ENCODE data around the gene ZFP36L1.

DNA sequence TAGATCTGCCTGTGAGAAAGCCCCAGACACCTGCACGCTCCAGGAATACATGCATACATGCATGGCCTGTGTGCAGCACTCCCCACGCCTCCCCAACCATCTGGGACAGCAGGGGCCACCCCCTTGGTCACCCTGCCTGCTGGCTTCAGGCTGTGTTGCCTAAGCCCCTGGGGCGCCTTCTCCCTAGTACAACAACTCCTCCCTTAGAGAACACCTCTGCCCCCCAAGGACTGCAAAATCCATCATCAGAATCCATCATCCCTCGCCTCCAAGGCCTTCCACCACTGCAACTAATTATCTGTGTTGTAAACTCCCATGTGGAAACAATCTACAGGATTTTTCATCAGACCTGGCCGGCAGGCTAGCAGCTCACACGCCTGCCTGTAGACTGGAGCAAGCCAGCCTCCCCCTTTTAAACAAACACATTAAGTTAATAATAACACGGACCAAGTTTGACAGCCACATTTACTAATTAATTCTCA is 36.8 kb downstream of the ZFP36L1 start:
- TF ChIP-seq, protein P1, sequence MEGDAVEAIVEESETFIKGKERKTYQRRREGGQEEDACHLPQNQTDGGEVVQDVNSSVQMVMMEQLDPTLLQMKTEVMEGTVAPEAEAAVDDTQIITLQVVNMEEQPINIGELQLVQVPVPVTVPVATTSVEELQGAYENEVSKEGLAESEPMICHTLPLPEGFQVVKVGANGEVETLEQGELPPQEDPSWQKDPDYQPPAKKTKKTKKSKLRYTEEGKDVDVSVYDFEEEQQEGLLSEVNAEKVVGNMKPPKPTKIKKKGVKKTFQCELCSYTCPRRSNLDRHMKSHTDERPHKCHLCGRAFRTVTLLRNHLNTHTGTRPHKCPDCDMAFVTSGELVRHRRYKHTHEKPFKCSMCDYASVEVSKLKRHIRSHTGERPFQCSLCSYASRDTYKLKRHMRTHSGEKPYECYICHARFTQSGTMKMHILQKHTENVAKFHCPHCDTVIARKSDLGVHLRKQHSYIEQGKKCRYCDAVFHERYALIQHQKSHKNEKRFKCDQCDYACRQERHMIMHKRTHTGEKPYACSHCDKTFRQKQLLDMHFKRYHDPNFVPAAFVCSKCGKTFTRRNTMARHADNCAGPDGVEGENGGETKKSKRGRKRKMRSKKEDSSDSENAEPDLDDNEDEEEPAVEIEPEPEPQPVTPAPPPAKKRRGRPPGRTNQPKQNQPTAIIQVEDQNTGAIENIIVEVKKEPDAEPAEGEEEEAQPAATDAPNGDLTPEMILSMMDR (IDR thresholded peaks at IDR 0.05; ENCODE audit: low read length), result no peak
- no peak for TF ChIP-seq EZH2 (IDR thresholded peaks at IDR 0.05; ENCODE audit: borderline replicate concordance, low read length)

Data from OCI-LY1 (cell line).